AG09309 (cell line): ENCODE results near the gene MGMT.

Experiments used
- DNase-seq: peaks from one replicate; pipeline ENCODE4 v3.0.0-alpha.2; 2010; ENCODE audit warnings: low read depth
- H3K4me3 ChIP-seq: 2 replicates; pipeline ENCODE4 v1.5.1; 2011; ENCODE audit warnings: mild to moderate bottlenecking, low read depth, low read length, moderate library complexity; ENCODE audit not compliant: control insufficient read depth
- TF ChIP-seq, protein P1 (sequence below): IDR thresholded peaks from 2 replicates; pipeline ENCODE4 v1.5.1; 2011; ENCODE audit warnings: mild to moderate bottlenecking, low read depth, low read length, inconsistent platforms; ENCODE audit not compliant: insufficient read depth, control insufficient read depth; ENCODE audit errors: missing control alignments

Gene MGMT

DNA sequence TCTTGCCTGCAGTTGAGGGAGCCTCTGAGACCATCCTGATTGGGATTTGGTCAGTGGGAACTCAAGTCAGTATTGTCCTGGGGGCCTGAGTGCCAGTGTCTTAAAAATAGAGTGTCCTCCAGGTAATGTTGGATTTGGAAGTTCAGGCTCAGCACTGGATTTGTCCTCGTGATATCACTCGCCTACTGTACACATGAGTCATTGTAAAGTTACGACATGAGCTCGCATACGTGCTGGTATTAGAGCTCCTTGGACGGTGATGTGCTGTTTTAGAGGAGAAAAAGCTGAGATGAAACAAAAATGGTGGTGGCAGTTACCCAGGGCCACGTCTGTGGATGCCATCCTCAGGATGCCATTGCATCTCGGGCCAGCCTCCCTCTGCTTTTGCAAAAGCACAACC, 78.2 kb downstream of the MGMT start:
- TF ChIP-seq, protein P1, sequence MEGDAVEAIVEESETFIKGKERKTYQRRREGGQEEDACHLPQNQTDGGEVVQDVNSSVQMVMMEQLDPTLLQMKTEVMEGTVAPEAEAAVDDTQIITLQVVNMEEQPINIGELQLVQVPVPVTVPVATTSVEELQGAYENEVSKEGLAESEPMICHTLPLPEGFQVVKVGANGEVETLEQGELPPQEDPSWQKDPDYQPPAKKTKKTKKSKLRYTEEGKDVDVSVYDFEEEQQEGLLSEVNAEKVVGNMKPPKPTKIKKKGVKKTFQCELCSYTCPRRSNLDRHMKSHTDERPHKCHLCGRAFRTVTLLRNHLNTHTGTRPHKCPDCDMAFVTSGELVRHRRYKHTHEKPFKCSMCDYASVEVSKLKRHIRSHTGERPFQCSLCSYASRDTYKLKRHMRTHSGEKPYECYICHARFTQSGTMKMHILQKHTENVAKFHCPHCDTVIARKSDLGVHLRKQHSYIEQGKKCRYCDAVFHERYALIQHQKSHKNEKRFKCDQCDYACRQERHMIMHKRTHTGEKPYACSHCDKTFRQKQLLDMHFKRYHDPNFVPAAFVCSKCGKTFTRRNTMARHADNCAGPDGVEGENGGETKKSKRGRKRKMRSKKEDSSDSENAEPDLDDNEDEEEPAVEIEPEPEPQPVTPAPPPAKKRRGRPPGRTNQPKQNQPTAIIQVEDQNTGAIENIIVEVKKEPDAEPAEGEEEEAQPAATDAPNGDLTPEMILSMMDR: no peak
- no peak overlapping the region for H3K4me3 ChIP-seq
- DNase-seq: no peak

DNA sequence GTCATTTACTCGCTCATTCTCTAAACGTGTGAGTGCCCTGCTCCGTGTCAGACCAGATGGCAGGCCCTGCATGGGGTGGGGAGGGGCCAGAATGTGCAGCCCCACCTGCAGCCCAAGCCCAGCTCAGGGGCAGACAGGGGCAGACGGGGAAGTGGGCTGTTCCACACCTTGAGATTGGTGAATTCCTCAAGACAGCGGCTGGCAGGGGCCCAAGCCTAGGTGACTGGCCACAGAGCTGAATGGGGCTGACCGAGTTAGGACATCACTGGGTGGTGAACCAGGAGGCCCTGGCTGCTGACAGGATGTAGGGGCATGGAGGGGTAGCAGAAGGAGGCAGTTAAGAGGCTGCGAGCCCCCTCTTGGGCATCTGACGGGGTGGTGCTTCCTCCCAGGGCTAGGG, 79.1 kb downstream of the MGMT start:
- no peak overlapping the region for H3K4me3 ChIP-seq
- no peak for DNase-seq
- TF ChIP-seq, protein P1: no peak

DNA sequence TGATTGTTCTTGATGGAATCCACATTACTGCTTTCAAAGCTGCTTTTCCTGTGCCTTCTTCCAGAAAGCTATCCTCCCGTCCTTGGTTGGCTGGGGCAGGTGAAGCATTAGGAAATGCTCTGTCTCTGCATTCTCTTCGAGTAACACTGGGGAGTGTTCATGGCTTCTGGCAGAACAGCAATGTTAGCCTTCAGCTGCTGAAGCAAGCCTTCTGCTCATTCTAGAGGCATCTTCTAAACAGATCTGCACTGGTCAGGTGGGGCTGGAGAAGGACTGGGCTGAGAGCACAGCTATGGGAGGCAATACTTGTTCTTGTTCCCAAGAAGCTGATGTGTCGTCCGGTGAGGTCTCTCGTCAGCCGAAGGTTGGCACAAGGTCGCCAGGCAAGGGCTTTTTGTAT, 80.6 kb downstream of the MGMT start:
- no peak for DNase-seq
- TF ChIP-seq, protein P1: no peak
- H3K4me3 ChIP-seq: no peak overlapping the region

DNA sequence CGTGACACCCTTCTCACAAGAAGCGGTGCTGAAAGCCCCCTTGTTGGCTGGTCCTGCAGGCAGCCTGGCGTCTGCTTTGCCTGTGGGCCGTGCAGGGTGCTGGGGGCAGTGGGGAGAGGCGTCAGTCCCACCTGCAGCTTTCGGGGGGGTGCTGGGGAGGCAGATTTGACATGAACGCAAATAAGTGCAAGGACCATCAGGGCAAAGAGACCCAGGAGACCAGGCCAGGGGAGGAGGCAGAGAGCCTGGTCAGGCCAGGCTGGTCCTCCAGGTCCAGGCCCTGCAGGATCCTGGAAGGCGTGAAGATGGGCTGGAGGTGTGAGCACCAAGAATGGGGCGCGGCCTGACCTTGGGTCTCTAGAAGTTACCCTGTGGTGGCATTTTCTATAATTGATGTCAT, 81.6 kb downstream of the MGMT start:
- H3K4me3 ChIP-seq: no peak overlapping the region
- TF ChIP-seq, protein P1: no peak
- DNase-seq: no peak

DNA sequence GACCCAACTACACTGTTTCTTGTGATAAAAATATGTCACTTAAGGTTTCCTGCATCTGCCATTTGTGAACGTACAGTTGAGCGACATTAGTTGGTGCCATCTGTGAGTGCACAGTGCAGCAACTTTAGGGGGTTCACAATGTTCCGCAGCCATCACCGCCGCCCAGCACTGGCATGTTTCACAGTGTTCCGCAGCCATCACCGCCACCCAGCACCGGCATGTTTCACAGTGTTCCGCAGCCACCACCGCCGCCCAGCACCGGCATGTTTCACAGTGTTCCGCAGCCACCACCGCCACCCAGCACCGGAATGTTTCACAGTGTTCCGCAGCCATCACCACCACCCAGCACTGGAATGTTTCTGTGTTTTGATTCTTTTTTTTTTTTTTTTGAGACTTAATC, 83.0 kb downstream of the MGMT start:
- TF ChIP-seq, protein P1: no peak
- no peak overlapping the region for H3K4me3 ChIP-seq
- DNase-seq: no peak

DNA sequence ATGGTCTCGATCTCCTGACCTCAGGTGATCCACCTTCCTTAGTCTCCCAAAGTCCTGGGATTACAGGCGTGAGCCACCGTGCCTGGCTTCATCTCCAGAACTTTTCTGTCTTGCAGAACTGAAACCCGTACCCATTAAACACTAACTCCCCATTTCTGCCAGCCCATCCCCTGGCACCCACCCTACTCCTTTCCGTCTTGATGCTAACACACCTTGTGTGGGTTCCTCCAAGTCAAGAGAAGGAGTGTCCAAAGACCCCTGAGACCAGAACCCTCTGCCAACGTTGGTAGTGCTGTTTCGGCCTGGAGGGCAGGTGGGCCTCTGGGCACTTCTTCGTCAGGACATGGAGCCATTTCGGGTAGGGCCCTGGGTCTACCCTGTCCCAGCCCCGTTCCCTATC, 83.6 kb downstream of the MGMT start:
- TF ChIP-seq, protein P1: no peak
- no peak overlapping the region for H3K4me3 ChIP-seq
- DNase-seq: no peak

DNA sequence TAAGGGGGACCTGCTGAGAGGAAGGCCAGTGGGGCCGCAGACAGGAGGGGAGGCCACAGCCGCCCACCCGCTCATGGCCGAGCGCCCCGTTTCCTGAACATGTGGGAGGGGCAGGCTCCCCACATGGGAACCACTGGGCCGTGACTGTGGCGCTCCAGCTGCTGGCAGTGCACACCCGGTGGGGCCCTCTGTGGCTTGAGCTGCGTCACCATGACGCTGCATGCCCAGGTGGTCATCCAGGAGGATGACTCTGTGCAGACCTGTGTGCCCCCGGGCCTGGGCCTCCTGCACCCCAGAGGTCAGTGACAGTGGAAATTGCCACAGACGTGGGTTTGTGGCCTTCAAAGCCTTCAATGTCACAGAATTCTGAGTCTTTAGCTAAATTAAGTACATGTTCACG, 85.1 kb downstream of the MGMT start:
- H3K4me3 ChIP-seq: no peak overlapping the region
- TF ChIP-seq, protein P1: no peak
- no peak for DNase-seq
